ENCODE results near the gene SMYD3.

Gene SMYD3

DNA sequence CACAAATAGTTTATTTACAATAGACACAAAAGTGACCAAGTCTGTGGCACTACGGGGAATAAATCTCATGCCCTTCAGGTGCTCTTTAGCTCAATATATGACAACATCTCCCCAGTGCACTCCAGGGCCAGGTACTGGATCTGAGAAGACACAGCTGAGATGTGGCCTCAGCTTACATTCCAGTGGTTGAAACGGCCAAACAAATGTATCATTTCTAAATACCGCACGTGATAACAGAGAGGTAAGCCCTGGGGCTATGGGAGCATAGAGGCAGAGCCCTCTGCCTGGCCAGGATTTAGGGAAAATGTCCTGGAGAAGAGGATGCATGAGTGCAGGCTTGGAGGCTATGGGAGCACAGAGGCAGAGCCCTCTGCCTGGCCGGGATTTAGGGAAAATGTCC is 630.5 kb downstream of the SMYD3 start:
- Histone ChIP-seq H3K27me3 (ENCODE audit: insufficient read depth, poor library complexity, severe bottlenecking) (no peaks in the 10 kb centered on the region), H3K4me3 (replicated peaks; ENCODE audit: insufficient read depth, low read length) (no peak overlapping the region), H3K27ac (replicated peaks) (no peak overlapping the region)
- DNase-seq (ENCODE audit: low read depth in 1 of 2, low spot score in 1 of 2), result no peak
- TF ChIP-seq POLR2AphosphoS5 (IDR thresholded peaks at IDR 0.05; ENCODE audit: low read depth) (no peak), GABPA (IDR thresholded peaks at IDR 0.05; ENCODE audit: low read depth) (no peak), SPI1 (IDR thresholded peaks at IDR 0.05; ENCODE audit: borderline replicate concordance, low read depth) (no peak)
- TF ChIP-seq, protein P1, sequence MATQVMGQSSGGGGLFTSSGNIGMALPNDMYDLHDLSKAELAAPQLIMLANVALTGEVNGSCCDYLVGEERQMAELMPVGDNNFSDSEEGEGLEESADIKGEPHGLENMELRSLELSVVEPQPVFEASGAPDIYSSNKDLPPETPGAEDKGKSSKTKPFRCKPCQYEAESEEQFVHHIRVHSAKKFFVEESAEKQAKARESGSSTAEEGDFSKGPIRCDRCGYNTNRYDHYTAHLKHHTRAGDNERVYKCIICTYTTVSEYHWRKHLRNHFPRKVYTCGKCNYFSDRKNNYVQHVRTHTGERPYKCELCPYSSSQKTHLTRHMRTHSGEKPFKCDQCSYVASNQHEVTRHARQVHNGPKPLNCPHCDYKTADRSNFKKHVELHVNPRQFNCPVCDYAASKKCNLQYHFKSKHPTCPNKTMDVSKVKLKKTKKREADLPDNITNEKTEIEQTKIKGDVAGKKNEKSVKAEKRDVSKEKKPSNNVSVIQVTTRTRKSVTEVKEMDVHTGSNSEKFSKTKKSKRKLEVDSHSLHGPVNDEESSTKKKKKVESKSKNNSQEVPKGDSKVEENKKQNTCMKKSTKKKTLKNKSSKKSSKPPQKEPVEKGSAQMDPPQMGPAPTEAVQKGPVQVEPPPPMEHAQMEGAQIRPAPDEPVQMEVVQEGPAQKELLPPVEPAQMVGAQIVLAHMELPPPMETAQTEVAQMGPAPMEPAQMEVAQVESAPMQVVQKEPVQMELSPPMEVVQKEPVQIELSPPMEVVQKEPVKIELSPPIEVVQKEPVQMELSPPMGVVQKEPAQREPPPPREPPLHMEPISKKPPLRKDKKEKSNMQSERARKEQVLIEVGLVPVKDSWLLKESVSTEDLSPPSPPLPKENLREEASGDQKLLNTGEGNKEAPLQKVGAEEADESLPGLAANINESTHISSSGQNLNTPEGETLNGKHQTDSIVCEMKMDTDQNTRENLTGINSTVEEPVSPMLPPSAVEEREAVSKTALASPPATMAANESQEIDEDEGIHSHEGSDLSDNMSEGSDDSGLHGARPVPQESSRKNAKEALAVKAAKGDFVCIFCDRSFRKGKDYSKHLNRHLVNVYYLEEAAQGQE (IDR thresholded peaks at IDR 0.05; ENCODE audit: insufficient replicate concordance, low read depth), result no peak
- TF ChIP-seq, protein P2, sequence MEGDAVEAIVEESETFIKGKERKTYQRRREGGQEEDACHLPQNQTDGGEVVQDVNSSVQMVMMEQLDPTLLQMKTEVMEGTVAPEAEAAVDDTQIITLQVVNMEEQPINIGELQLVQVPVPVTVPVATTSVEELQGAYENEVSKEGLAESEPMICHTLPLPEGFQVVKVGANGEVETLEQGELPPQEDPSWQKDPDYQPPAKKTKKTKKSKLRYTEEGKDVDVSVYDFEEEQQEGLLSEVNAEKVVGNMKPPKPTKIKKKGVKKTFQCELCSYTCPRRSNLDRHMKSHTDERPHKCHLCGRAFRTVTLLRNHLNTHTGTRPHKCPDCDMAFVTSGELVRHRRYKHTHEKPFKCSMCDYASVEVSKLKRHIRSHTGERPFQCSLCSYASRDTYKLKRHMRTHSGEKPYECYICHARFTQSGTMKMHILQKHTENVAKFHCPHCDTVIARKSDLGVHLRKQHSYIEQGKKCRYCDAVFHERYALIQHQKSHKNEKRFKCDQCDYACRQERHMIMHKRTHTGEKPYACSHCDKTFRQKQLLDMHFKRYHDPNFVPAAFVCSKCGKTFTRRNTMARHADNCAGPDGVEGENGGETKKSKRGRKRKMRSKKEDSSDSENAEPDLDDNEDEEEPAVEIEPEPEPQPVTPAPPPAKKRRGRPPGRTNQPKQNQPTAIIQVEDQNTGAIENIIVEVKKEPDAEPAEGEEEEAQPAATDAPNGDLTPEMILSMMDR (IDR thresholded peaks at IDR 0.05; ENCODE audit: insufficient read depth, low read length), result no peak

DNA sequence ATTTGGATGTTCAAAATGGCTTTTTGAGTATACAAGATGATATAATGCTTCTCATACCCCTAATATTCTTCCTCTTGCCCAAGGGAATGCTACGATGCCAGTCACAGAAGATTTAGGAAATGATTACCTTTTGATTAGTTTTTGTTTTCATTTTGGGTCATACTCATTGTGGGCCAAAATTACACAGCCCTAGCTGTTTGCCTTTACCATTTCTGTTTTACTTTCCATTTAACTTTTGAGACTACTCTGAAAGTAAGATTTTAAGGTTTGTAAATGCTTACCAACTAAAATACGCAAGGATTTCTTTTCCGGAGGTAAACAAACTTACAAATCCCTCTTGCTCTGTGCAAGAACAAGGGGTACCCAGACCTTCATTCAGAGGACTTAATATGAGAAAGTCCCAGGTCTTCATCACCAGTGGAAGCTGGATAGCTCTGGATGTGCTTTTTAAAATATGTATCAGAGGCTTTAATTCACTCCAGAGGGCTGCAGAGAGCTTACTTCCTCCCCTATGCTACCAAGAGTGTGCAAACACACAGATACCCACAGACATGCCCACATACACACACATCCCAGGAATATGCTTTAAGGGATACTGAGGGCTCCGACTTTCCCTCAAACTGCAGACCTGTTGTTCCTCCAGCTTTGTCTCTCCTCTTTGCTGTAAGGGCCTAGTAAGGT is 631.4 kb downstream of the SMYD3 start:
- no peak overlapping the region for H3K4me3 ChIP-seq (replicated peaks; ENCODE audit: insufficient read depth, low read length)
- no peaks in the 10 kb centered on the region for H3K27me3 ChIP-seq (ENCODE audit: insufficient read depth, poor library complexity, severe bottlenecking)
- DNase-seq (ENCODE audit: low read depth in 1 of 2, low spot score in 1 of 2), result no peak
- TF ChIP-seq, protein P1 (IDR thresholded peaks at IDR 0.05; ENCODE audit: insufficient replicate concordance, low read depth), result no peak
- TF ChIP-seq, protein P2 (IDR thresholded peaks at IDR 0.05; ENCODE audit: insufficient read depth, low read length), result no peak
- TF ChIP-seq POLR2AphosphoS5 (IDR thresholded peaks at IDR 0.05; ENCODE audit: low read depth), result no peak
- no peak for TF ChIP-seq SPI1 (IDR thresholded peaks at IDR 0.05; ENCODE audit: borderline replicate concordance, low read depth)
- no peak for TF ChIP-seq GABPA (IDR thresholded peaks at IDR 0.05; ENCODE audit: low read depth)
- no peak overlapping the region for H3K27ac ChIP-seq (replicated peaks)

DNA sequence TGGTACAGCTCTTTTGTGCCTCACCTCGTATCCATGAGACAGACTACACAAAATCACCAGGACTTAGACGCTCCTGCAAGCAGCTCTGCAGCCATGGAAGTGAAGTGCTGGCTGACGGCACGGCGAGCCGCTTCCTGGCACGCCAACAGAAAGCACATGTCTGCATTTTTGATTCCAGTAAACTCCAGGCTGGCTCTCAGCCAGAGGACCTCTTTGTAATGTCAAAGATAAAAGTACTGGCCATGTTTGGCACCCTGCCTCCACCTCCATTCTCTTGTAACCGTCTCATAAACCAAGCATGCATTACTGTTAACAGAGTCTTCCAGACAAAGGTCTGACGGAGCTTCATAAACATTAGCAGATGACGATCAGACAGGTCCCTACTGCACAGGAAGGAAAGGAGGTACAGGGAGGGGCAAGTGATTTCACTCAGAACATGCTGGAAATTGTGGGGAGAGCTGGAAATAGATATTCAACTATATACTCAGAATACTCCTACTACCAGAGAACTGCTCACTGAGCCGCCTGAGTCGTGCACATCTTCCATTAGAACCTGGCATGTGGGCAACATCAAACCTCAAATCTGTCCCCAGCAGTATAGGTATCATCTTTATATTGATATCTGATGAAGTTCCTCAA is 632.0 kb downstream of the SMYD3 start:
- Histone ChIP-seq H3K27me3 (ENCODE audit: insufficient read depth, poor library complexity, severe bottlenecking) (no peaks in the 10 kb centered on the region), H3K4me3 (replicated peaks; ENCODE audit: insufficient read depth, low read length) (no peak overlapping the region), H3K27ac (replicated peaks) (no peak overlapping the region)
- DNase-seq (ENCODE audit: low read depth in 1 of 2, low spot score in 1 of 2), result no peak
- TF ChIP-seq SPI1 (IDR thresholded peaks at IDR 0.05; ENCODE audit: borderline replicate concordance, low read depth) (no peak), GABPA (IDR thresholded peaks at IDR 0.05; ENCODE audit: low read depth) (no peak)
- TF ChIP-seq, protein P2 (IDR thresholded peaks at IDR 0.05; ENCODE audit: insufficient read depth, low read length), result no peak
